Activated naive CD4-positive, alpha-beta T cell treated with Interleukin-2 at 50 U/mL for 16 hours (primary cell): ENCODE data around the gene DCST2.
A peak's percentile ranks its signal among the peaks of the same experiment; 100 is the strongest.

ENCODE experiments used
- DNase-seq: peaks from one replicate; pipeline ENCODE4 v3.0.0-alpha.2; 2020

The DCST2 gene

GRCh38 chr1:155048449-155049334, 15.1 kb upstream of the DCST2 start:
- no peak for DNase-seq

- peak; percentile 64 for DNase-seq
These were observed 11.5 kb upstream of the DCST2 start for GRCh38 chr1:155044812-155045657.

- no peak for DNase-seq
These were observed 10.8 kb upstream of the DCST2 start for GRCh38 chr1:155044365-155044764.

- no peak for DNase-seq
These were observed 10.2 kb upstream of the DCST2 start for GRCh38 chr1:155043793-155044192.

GRCh38 chr1:155043301-155043702, 9.7 kb upstream of the DCST2 start:
- no peak for DNase-seq

- no peak for DNase-seq
These were observed 9.2 kb upstream of the DCST2 start for GRCh38 chr1:155042789-155043188.

GRCh38 chr1:155040358-155041093, 6.9 kb upstream of the DCST2 start:
- no peak for DNase-seq

- DNase-seq: no peak
These were observed 5.7 kb upstream of the DCST2 start for GRCh38 chr1:155039308-155039669.

GRCh38 chr1:155038602-155039307, 5.2 kb upstream of the DCST2 start:
- DNase-seq: no peak

GRCh38 chr1:155037851-155038441, 4.4 kb upstream of the DCST2 start:
- no peak for DNase-seq

GRCh38 chr1:155037043-155037442, 3.5 kb upstream of the DCST2 start:
- no peak for DNase-seq

- no peak for DNase-seq
These were observed 2.4 kb upstream of the DCST2 start for GRCh38 chr1:155035936-155036335.

- no peak for DNase-seq
These were observed 982 bp upstream of the DCST2 start for GRCh38 chr1:155034318-155035208.

- DNase-seq: no peak
These were observed 695 bp downstream of the DCST2 start for GRCh38 chr1:155032886-155033285.

GRCh38 chr1:155030899-155031298, 2.7 kb downstream of the DCST2 start:
- no peak for DNase-seq

- no peak for DNase-seq
These were observed 3.3 kb downstream of the DCST2 start for GRCh38 chr1:155030243-155030795.

- no peak for DNase-seq
These were observed 3.9 kb downstream of the DCST2 start for GRCh38 chr1:155029513-155030242.

GRCh38 chr1:155026588-155026987, 7.0 kb downstream of the DCST2 start:
- DNase-seq: no peak

GRCh38 chr1:155026154-155026553, 7.4 kb downstream of the DCST2 start:
- DNase-seq: no peak

GRCh38 chr1:155024315-155024714, 9.3 kb downstream of the DCST2 start:
- no peak for DNase-seq
